ENCODE data around the gene KDM2A.
"Not testable (repeated sequence)": the region's sequence is repeated elsewhere in the genome, so short reads cannot be mapped to it uniquely, and the experiment has no call there.

Gene KDM2A

DNA sequence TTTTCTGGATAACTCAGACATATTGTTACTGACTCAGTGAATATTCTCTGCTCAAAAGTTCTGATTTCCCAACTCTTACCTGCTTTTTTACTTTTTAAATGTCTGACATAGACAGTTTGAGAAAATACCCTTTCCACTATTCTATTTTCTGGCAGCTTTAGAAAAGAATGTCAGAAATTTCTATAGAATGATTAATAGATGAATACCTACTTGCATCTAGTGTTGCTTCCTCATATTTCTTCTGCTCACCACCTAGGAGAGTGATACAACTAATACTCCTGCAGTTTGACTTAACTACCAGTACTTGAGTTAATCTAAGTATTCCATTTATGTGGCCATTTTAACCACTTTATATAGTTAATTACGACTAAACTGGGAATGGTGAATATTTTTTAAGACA lies 55.2 kb downstream of the KDM2A start:
- DNase-seq = no peak

DNA sequence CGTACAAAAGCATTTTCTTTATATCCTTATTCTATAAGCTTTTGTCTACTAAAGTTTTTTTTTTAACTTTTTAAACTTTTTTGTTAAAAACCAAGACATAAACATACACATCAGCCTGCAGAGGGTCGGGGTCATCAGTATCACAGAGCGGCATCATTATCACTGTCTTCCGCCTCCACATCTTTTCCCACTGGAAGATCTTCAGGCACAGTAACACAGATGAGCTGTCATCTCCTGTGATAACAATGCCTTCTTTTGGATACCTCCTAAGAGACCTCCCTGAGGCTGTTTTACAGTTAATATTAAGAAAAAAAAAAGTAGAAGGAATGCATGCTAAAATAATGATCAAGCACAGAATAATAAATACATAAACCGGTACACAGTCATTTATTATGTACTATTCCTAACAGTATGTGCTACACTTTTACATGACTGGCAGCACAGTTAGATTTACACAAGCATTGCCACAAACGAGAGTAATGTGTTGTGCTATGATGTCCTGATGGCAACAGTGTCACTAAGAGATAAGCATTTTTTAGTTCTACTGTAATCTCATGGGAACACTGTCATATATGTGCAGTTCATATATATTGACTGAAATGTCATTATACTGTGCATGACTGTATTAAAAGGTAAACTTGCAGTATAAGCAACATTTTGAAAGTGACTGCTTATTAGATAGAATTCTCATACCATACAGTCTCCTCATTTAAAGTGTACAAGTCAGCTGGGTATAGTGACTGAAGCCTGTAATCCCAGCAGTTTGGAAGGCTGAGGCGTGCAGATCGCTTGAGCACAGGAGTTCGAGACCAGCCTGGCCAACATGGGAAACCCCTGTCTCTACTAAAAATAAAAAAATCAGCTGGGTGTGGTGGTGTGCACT lies 58.6 kb downstream of the KDM2A start:
- DNase-seq = no peak

DNA sequence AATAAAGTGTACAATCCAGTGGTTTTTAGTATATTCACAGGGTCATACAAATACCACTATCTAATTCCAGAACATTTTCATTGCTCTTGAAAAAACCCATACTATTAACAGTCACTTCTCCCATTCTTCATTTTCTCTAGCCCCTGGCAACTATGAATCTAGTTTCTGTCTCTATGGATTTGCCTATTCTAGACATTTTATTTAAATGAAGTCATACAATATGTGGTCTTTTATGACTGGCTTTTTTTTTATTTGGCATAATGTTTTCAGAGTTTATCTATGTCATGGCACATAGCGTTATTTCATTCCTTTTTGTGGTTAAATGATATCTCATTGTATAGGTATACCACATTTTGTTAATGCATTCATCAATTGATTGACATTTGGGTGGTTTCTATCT lies 59.4 kb downstream of the KDM2A start:
- no peak for DNase-seq

DNA sequence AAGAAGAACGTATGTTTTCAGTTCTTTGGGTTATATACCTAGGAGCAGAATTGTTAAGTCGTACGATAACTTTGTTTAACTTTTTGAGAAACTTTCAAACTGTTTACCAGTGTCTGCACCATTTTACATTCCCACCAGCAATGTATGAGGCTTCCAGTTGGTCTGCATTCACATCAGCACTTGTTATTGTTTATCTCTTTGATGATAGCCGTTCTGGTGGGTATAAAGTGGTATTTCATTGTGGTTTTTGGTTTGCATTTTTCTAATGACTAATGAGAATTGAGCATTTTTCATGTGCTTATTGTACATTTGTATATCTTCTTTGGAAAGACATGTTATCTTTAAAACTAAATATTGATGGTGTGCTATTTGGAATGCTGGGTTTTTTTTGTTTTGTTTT lies 59.8 kb downstream of the KDM2A start:
- no peak for DNase-seq

DNA sequence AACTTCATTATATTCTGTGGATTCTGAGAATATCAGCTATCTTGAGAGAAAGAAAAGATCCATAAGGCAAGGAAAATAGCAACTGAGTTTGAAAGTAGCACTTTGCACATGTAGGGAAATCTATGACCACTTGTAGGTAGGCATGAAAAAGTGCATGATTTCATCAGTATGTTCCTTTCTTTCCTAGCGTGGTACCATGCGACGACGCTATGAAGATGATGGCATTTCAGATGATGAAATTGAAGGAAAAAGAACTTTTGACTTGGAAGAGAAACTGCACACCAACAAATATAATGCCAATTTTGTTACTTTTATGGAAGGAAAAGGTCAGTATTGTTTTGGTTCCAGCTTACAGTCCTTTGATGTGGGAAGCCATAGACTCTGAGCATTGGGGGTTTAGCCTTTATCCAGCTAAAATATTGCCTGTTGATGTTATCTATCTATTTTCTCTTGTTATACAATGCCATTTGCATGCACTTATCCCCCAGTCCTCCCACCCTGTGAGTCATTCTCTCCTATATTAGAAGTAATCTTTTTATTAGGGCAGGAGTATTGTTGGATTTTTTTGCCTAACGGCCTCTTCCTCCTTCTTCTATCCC lies 60.9 kb downstream of the KDM2A start:
- no peak for DNase-seq

DNA sequence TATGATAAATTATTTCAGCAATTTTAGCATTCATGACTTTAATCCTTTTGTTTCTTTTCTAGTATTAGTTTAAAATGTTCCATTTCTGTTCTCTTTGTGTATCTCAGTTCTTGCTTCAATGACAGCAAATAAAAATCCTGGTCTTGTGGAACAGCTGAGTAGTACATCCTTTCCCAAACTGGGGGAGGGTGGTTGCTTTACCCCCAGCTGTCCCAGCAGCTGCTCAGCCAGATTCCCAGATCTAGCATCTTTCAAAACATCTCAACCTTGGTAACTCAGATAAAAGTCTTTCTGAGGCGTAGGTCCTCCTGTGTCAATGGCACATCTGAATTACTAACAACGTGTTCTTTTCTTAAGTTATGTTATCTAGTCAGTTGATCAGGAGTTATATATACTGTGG lies 75.0 kb downstream of the KDM2A start:
- no peak for DNase-seq

DNA sequence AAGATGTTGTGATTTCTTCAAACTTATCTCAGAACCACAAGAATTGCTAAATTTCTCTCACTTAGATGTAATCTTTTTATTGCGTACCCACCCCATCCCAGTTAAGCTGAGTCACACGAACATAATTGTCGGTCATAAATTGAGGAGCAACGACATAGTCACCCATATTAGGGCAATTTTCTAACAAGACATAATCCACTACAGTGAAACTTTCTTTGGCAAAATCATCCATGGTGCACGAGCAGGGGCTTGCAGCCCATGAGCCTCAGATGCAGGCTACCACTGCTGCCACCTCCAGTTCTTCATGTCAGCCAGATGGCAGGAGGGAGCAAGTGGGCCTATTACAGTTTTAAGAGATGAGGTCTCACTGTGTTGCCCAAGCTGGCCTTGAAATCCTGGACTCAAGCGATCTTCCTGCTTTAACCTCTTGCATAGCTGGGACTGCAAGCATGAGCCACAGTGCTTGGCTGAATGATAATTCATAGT lies 77.0 kb downstream of the KDM2A start:
- no peak for DNase-seq

DNA sequence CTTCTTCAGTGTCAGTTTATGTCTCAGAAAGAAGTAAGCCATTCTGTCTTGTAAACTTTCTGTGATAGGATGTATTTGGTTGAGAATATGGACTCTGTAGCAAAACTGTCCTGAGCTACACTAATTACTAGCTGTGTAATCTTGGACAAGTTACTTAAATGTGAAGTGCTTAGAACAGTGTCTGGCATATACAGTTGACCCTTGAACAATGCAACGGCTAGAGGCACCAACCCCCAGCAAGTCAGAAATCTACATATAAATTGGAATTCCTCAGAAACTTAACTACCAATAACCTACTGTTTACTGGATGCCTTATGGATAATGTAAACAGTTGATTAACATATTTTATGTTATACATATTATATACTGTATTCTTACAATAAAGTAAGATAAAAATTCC lies 78.5 kb downstream of the KDM2A start:
- no peak for DNase-seq

DNA sequence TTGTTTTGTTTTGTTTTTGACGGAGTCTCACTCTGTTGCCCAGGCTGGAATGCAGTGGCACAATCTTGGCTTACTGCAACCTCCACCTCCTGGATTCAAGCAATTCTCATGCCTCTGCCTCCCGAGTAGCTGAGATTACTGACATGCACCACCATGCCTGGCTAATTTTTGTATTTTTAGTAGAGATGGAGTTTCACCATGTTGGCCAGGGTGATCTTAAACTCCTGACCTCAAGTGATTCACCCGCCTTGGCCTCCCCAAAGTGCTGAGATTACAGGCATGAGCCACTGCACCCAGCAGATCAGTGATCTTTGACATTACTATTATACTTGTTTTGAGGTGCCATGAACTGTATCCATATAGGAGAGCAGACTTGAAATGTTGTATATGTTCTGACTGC lies 79.7 kb downstream of the KDM2A start:
- not testable (repeated sequence) for DNase-seq

DNA sequence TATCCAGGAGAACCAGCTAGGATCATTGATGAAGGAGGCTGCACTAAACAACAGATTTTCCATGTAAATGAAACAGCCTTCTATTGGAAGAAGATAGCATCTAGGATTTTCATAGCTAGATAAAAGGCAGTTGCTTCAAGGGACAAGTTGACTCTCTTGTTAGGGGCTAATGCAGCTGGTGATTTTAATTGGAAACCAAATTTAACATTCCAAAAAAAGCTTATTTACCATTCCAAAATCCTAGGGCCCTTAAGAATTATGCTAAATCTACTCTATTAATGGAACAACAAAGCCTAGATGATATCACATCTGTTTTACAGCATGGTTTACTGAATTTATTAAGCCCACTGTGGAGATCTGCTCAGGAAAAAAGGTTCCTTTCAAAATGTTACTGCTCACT lies 80.7 kb downstream of the KDM2A start:
- DNase-seq = no peak

DNA sequence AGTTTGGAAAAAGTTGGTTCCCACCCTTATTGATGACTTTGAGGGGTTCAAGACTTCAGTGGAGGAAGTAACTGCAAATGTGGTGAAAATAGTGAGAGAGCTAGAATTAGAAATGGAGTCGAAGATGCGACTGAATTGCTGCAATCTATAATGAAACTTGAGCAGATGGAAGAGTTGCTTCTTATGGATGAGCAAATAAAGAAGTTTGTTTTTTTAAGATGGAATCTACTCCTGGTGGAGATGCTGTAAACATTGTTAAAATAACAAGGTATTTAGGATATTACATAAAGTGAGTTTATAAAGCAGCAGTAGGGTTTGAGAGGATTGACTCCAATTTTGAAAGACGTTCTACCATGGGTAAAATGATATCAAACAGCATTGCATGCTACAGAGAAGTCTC lies 83.0 kb downstream of the KDM2A start:
- DNase-seq = no peak

DNA sequence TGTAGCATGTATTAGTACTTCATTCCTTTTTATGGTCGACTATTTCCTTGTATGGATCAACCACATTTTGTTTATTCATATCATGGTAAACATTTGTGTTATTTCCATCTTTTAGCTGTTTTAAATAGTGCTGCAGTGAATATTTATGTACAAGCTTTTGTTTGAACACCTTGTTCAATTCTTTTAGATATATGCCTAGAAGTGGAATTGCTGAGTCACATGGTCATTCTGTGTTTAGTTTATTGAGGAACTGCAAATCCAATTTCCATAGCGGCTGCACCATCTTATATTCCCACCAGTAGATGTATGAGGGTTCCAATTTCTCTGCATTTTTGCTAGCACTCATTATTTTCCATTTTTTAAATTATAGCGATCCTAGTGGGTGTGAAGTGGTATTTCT lies 85.8 kb downstream of the KDM2A start:
- DNase-seq = no peak

DNA sequence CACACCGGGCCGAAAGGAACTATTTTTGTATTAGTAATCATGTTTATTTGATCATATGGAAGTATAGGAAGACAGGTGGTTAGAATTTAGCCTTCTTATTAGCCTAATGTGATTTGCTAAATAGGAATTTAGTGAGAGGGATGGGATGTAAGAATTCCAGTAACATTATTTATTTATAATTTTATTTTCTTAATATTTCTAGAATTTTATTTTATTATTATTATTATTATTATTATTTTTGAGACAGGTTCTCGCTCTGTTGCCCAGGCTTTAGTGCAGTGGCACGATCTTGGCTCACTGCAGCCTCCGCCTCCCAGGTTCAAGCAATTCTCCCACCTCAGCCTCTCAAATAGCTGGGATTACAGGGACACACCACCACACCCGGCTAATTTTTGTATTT lies 90.2 kb downstream of the KDM2A start:
- DNase-seq = not testable (repeated sequence)

DNA sequence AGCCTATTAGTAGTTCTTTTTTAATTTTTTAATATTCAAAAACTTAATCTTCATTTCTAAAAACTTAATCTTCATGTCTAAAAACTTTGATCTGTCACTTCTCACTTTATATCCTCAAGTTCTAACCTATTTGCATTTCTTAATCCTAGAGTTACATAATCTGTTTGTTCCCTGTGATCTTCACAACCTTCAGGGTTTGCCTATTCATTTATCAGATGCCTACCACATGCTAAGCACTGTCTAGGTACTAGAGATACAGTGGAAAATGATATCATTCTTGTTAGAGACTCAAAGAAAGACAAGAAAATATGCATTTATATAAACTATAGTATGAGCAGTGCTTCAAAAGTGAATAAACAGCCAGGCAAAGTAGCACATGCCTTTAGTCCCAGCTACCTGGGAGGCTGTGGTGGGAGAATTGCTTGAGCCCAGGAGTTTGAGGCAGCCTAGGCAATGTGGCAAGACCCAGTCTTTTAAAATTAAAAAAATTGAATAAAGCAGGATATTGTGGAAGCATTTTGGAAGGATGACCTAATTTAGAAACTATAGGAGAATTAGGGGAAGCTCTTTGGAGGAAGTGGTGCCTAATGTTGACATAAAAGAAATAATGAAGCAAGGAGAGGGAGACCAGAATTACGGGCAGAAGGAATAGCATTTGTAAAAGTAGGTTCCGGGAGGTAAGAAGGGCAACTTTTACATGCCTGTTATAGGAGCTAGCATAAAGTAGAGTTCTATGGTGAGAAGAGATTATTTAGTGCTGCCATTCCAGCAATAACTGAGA lies 92.8 kb downstream of the KDM2A start:
- peak; percentile 18 to 28 for DNase-seq

DNA sequence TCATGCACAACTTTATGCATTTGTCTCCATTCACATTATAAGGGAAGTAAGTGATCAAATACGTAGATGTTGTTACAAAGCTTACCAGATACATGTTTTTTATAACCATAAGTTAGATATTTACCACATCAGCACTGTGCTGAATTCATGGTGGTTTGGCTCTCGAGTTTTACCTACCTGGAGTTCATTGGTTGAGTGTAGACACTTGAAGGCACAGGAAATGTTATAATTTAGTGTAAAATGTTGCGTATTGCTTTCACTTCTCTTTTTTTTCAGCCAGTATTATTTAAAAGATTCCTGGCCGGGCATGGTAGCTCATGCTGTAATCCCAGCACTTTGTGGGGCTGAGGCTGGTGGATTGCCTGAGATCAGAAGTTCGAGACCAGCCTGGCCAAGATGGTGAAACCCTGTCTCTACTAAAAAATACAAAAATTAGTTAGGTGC lies 94.1 kb downstream of the KDM2A start:
- DNase-seq = peak; percentile 40 to 47

DNA sequence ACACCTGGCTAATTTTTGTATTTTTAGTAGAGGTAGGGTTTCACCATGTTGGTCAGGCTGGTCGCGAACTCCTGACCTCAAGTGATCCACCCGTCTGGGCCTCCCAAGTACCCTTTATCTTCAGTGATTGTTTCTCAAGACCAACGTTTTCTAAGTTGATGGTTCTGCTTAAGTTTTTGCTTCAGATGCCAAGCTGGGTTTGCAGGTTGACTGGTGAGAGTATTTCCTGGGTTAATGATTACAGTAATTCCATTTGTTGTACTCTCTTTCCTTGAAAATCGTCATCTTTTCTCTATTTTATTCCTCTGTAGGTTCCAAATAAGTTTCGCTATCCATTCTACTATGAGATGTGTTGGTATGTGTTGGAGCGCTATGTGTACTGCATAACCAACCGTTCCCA lies 108.7 kb downstream of the KDM2A start:
- DNase-seq = no peak

DNA sequence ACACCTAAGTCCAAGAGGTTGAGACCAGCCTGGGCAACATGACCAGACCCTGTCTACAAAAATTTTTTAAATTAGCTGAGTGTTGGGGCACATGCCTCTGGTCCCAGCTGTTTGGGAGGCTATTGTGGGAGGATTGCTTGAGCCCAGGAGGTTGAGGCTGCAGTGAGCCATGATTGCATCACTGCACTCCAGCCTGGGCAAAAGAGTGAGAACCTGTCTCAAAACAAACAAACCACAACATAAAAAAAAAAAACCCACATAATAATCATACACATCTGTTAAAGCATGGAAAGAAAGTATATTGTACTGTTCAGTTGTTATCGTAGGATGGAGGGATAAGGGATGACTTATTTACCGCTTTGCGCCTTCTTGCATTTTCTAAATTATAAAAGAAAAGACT lies 111.3 kb downstream of the KDM2A start:
- no peak for DNase-seq

DNA sequence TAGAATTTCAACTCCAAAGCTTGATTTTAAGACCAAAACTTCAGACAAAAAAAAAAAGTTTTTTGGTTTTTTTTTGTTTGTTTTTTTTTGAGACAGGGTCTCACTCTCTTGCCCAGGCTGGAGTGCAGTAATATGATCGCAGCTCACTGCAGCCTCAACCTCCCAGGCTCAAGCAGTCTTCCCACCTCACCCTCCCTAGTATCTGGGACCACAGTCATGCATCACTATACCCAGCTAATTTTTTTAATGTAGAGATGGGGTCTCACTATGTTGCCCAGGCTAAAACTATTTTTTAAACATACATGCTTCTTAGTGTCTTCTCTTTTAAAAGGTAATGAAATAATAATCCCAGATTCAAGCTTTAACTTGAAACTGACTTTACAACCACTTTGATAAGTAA lies 111.8 kb downstream of the KDM2A start:
- no peak for DNase-seq

DNA sequence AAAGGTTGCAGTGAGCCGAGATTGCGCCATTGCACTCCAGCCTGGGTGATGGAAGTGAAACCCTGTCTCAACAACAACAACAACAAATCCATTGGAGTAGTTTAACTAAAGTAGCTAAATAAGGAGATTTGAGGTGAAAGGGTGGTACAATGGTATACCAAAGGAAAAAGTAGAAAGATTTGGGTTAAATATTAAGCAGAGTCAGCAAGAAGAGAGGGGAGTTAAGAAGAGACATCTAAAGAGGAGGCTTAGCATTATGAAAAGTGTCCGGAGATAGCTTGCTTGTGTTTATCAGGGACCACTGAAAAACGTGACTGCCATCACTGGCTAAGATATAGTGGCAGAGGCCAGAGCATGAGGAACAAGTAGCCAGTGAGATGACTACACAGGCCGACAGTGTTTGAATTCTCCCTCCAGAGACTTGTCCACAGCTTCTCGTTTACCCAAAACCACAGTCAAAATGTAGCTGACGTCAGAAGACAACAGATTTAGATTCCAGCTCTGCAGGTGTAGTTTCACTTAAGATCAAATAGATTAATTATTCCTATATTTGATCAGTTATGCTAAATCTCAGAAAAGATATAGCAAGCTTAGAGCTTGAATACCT lies 114.6 kb downstream of the KDM2A start:
- DNase-seq = no peak

DNA sequence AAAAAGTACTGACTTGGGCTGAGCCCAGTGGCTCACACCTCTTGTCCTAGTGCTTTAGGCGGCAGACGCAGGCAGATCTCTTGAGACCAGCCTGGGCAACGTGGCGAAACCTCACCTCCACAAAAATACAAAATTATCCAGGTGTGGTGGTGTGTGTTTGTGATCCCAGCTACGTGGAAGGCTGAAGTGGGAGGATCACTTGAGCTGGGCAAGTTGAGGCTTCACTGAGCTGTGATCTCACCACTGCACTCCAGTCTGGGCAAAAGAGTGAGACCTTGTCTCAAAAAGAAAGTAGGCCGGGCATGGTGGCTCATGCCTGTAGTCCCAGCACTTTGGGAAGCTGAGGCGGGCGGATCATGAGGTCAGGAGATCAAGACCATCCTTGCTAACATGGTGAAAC lies 115.5 kb downstream of the KDM2A start:
- not testable (repeated sequence) for DNase-seq

DNA sequence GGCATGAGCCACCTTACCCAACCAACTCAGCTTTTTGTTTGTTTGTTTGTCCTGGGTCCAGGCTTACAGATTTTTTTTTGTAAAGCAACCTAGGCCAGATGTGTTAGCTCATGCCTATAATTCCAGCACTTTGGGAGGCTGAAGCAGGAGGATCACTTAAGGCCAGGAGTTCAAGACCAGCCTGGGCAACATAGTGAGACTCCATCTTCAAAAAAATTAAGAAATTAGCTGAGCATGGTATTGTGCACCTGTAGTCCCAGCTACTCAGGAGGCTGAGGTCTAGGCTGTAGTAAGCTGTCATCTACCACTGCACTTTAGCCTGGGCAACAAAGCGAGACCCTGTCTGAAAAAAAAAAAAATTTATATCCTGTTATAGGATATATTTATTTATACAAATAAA lies 118.5 kb downstream of the KDM2A start:
- no peak for DNase-seq

DNA sequence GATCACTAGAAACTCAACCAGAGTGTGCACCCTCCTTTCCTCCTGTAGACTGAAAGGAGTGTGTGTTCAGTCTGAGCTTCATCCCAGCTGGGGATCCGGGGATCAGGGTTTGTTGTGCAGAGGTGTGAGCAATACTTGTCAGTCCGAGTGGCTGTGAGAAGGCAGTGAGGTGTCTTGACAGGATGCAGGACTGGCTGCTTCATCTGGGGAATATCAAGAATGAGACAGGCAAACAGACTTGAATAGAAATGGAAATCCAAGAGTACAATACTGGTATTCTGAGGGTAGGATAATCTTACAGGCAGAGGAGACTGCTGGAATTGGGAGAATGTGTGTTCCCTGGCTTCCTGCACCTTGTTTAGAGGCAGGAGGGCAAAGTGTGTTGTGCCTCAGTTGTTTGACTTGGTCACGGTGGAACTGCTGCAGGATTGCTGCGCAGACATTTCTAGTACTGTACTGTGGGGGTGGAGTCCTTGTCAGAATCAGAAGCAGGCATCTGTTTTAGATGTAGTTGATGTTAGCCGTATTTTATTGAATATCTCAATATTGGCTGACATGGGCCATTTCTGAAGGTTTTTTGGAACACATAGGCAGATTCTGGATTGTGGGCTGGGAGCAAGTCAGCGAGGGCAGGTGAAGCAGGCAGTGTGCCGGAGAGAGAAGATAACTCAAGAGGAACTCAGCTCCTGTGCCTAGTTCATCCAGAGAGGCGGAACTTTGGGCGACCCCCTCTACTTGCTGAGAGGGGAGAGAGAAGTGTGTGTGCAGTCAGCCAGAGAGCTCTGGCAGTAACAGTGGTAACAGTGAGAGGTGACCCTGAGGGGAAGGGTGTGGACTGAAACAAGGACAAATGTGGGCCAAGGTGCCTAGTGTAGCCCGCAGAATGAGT lies 120.1 kb downstream of the KDM2A start:
- no peak for DNase-seq

Measured in AML-193 (cell line).